ENCODE measurements around the gene ANO10.

GRCh38 chr3:43632986-43633385 lies 11.2 kb upstream of the ANO10 start:
- TF ChIP-seq, protein P1, sequence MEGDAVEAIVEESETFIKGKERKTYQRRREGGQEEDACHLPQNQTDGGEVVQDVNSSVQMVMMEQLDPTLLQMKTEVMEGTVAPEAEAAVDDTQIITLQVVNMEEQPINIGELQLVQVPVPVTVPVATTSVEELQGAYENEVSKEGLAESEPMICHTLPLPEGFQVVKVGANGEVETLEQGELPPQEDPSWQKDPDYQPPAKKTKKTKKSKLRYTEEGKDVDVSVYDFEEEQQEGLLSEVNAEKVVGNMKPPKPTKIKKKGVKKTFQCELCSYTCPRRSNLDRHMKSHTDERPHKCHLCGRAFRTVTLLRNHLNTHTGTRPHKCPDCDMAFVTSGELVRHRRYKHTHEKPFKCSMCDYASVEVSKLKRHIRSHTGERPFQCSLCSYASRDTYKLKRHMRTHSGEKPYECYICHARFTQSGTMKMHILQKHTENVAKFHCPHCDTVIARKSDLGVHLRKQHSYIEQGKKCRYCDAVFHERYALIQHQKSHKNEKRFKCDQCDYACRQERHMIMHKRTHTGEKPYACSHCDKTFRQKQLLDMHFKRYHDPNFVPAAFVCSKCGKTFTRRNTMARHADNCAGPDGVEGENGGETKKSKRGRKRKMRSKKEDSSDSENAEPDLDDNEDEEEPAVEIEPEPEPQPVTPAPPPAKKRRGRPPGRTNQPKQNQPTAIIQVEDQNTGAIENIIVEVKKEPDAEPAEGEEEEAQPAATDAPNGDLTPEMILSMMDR (IDR thresholded peaks at IDR 0.05), result no peak
- TF ChIP-seq POLR2A (IDR thresholded peaks at IDR 0.05), result no peak

All from thyroid gland (tissue), 4 donors.